ENCODE measurements around the gene SBF2.

- no peak for TF ChIP-seq CTCF (IDR thresholded peaks at IDR 0.05; ENCODE audit: low read length)
- TF ChIP-seq EZH2 (IDR thresholded peaks at IDR 0.05; ENCODE audit: borderline replicate concordance, low read length): no peak
Measured at GRCh38 chr11:10150800-10151199, 143.2 kb downstream of the SBF2 start.

Measured in OCI-LY1 (cell line).